Gastroesophageal sphincter (tissue), 4 donors: ENCODE results near the gene MEA1. TPM values are rescaled to one million over a fixed set of nuclear protein-coding genes. Genes with fewer than 3 reads are reported as not detected.

Experiments used
- ATAC-seq: fragments of 150-250 bp; one replicate; pipeline ENCODE4 v1.9.1; 2016; ENCODE audit warnings: mild to moderate bottlenecking, moderate library complexity
- H3K27ac ChIP-seq, 4 donors: fragments of 200-600 bp; sonication (generic) in 3 of 4; 1 replicate in 3 of 4; 2 replicates in 1 of 4; pipeline ENCODE4 v1.5.1; 2016 to 2019
- H3K27me3 ChIP-seq: fragments of 200-600 bp; sonication (generic); one replicate; pipeline ENCODE4 v1.5.1; 2019
- H3K36me3 ChIP-seq, 2 donors: fragments of 200-600 bp; sonication (generic); one replicate each; pipeline ENCODE4 v1.5.1; 2019; ENCODE audit warnings: control low read depth in 1 of 2
- H3K4me1 ChIP-seq, 3 donors: fragments of 200-600 bp; sonication (generic); 1 replicate in 2 of 3; 2 replicates in 1 of 3; pipeline ENCODE4 v1.5.1; 2016 to 2019; ENCODE audit warnings: control low read depth in 2 of 3
- H3K4me3 ChIP-seq, 2 donors: fragments of 200-600 bp; sonication (generic); one replicate each; pipeline ENCODE4 v1.5.1; 2019; ENCODE audit warnings: mild to moderate bottlenecking in 1 of 2, moderate library complexity in 1 of 2
- H3K9me3 ChIP-seq, 3 donors: fragments of 200-600 bp; sonication (generic); one replicate each; pipeline ENCODE4 v1.5.1; 2017 to 2019; ENCODE audit warnings: control low read depth in 2 of 3
- CTCF ChIP-seq, 4 experiments: fragments of 200-600 bp in 2 of 4; fragments of 450-650 bp in 2 of 4; sonication (generic) in 1 of 4; IDR thresholded peaks; one replicate each; pipeline ENCODE4 v1.5.1; 2017 to 2019; ENCODE audit warnings: antibody characterized with exemption in 4 of 4, mild to moderate bottlenecking in 2 of 4, moderate library complexity in 2 of 4
- EP300 ChIP-seq: sonication (generic); formaldehyde crosslinking; IDR thresholded peaks from one replicate; pipeline ENCODE4 v1.6.1; 2017; ENCODE audit warnings: antibody characterized with exemption, mild to moderate bottlenecking
- POLR2A ChIP-seq, 2 donors: fragments of 450-650 bp; IDR thresholded peaks; one replicate each; pipeline ENCODE4 v1.6.1; 2017; ENCODE audit warnings: antibody characterized with exemption in 2 of 2, mild to moderate bottlenecking in 2 of 2, moderate library complexity in 1 of 2
- POLR2AphosphoS5 ChIP-seq: sonication (generic); formaldehyde crosslinking; IDR thresholded peaks from one replicate; pipeline ENCODE4 v1.6.1; 2017; ENCODE audit warnings: antibody characterized with exemption
- WGBS, 2 donors: methylation state at CpG; one replicate each; pipeline ENCODE4 v1.1.5; 2018; ENCODE audit warnings: low coverage in 1 of 2; 5-methylcytosine and 5-hydroxymethylcytosine counted together
- total RNA-seq, 4 donors: library from RNA; depleted of rRNA; stranded (reverse); fragments of >200 nt; gene quantifications; one replicate each; pipeline ENCODE4 v1.1.0, GENCODE V29; 2016

MEA1 gene
- total RNA-seq, 4 donors from 2014 or later: 56.0 to 62.1 (median 58.3) TPM

DNA sequence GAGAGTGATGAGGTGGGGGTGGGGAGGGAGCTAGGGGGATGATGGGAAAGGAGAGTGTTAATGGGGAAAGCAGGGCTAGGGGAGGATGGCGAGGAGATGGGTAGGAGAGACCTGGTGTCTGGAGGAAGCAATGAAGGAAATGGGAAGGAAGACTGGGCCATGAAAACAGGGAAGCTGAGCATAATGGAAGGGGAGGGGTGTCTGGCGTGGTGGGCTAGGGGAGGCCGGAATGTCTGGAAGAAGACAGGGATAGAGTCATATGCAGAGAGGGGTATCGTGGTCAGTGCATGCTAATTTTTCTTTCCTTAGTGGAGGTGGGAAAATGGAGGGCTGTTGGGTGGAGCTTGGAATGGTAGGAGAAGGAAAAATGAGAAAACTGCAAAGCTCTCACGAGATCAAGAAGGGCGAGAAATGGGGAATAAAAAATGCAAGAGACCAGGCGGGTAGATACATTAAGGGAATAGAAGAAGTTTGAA, 726 bp upstream of the MEA1 start:
- 0 to 2% methylated on average over 7 of the region's 7 CpGs for WGBS, 2 donors
- no peaks in the 10 kb centered on the region for H3K27me3 ChIP-seq
- ATAC-seq: no peak
- H3K27ac ChIP-seq: peak overlapping the region; percentile 57 to 88 (median 84)
- peaks cover 0 to 60% (median 34%) of the 10 kb centered on the region in 3 donors for H3K4me1 ChIP-seq
- peaks cover 0 to 58% of the 10 kb centered on the region in 2 donors for H3K36me3 ChIP-seq
- H3K4me3 ChIP-seq: peak overlapping the region; percentile 57 to 83
- no peak for TF ChIP-seq CTCF (IDR thresholded peaks at IDR 0.05)
- no peaks in the 10 kb centered on the region for H3K9me3 ChIP-seq

DNA sequence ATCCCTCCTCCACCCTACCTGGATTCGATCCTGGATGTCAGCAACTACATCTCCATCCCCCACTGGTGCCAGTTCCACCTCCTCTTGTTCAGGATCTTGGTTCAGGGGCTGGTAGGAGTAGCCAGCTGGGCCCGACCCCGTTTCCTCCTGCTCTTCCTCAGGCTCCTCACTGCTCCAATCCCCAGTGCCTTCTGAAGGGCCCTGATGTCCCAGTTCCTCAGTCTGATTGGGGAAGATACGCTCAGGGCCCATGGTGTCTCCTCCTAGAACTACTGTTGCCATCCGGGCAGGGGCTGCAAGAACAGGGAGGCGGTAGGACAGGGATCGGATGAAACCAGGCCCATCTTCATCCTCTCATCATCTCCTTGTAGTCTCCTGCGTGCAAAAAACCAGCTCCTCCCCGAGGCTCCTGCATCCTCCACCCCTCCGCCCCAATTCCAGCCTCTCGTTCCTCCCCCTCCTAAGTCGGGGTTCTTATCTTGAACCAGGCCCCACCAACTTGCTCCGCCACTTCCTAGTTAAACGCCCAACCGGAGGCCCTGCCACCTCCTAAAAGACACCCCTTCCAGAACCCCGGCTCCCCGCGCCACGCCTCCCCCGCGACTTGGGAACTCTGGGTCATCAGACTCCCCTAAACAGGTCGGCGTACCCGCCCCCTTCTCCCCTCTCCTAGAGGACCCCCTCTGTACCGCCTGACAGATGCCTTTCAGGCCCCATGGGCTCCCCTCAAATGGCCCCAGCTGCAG, 476 bp downstream of the MEA1 start:
- Histone ChIP-seq H3K4me3 (peak overlapping the region; percentile 63 to 83), H3K36me3 (peaks cover 0 to 58% of the 10 kb centered on the region in 2 donors), H3K4me1 (peaks cover 0 to 60% (median 34%) of the 10 kb centered on the region in 3 donors), H3K27me3 (no peaks in the 10 kb centered on the region), H3K27ac (peak overlapping the region; percentile 39 to 88 (median 87)), H3K9me3 (no peaks in the 10 kb centered on the region)
- ATAC-seq: no peak
- TF ChIP-seq POLR2A (IDR thresholded peaks at IDR 0.05) (no peak), POLR2AphosphoS5 (no peak), EP300 (no peak), CTCF (IDR thresholded peaks at IDR 0.05) (no peak)
- WGBS, 2 donors: 0 to 4% methylated on average over 1 to 8 of the region's 25 CpGs

- Histone ChIP-seq H3K27ac (peak overlapping the region in 1 of 4 donors; percentile 88), H3K36me3 (peaks cover 0 to 58% of the 10 kb centered on the region in 2 donors), H3K9me3 (no peaks in the 10 kb centered on the region), H3K4me3 (no peak overlapping the region), H3K27me3 (no peaks in the 10 kb centered on the region), H3K4me1 (peaks cover 0 to 51% (median 32%) of the 10 kb centered on the region in 3 donors)
- no peak for ATAC-seq
- 51 to 60% methylated on average over 2 to 4 of the region's 6 CpGs for WGBS, 2 donors
- TF ChIP-seq CTCF (IDR thresholded peaks at IDR 0.05) (no peak), EP300 (no peak), POLR2AphosphoS5 (no peak), POLR2A (IDR thresholded peaks at IDR 0.05) (no peak)
Observed at GRCh38 chr6:43012364-43012763, 1.4 kb downstream of the MEA1 start.

GRCh38 chr6:43011207-43011606, 2.5 kb downstream of the MEA1 start:
- Histone ChIP-seq H3K36me3 (peaks cover 0 to 62% of the 10 kb centered on the region in 2 donors), H3K27me3 (no peaks in the 10 kb centered on the region), H3K4me3 (no peak overlapping the region), H3K4me1 (peaks cover 0 to 39% (median 21%) of the 10 kb centered on the region in 3 donors), H3K9me3 (no peaks in the 10 kb centered on the region), H3K27ac (no peak overlapping the region)
- no peak for ATAC-seq
- 0 to 79% methylated on average over 1 to 4 of the region's 6 CpGs for WGBS, 2 donors
- TF ChIP-seq EP300 (no peak), CTCF (IDR thresholded peaks at IDR 0.05) (no peak), POLR2A (IDR thresholded peaks at IDR 0.05) (no peak), POLR2AphosphoS5 (no peak)

DNA sequence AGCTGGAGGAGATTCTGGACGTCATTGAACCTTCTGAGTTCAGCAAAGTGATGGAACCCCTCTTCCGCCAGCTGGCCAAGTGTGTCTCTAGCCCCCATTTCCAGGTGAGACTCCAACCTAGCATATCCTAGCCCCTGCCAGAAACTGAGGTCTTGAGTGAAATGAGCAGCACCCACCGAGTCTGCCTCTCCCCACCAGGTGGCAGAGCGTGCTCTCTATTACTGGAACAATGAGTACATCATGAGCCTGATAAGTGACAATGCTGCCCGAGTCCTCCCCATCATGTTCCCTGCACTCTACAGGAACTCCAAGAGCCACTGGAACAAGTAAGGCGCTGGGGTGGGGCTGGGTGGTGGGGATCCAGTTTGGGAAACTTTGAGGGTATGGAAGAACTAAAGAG, 4.6 kb downstream of the MEA1 start:
- no peaks in the 10 kb centered on the region for H3K27me3 ChIP-seq
- TF ChIP-seq POLR2AphosphoS5 (no peak), CTCF (IDR thresholded peaks at IDR 0.05) (peak in 2 of 4 experiments; percentile 40 to 44)
- H3K4me1 ChIP-seq: peaks cover 0 to 21% (median 7%) of the 10 kb centered on the region in 3 donors
- ATAC-seq: no peak
- H3K27ac ChIP-seq: no peak overlapping the region
- peaks cover 0 to 68% of the 10 kb centered on the region in 2 donors for H3K36me3 ChIP-seq
- WGBS, 2 donors: no CpG with 5 or more reads among the region's 6 CpGs
- no peak overlapping the region for H3K4me3 ChIP-seq
- H3K9me3 ChIP-seq: no peaks in the 10 kb centered on the region
